Prostate gland (tissue), 2 donors: ENCODE results near the gene RHEB. TPM values are rescaled to one million over a fixed set of nuclear protein-coding genes. Genes with fewer than 3 reads are reported as not detected.

Experiments used
- DNase-seq: peaks from one replicate; pipeline ENCODE4 v3.0.0-alpha.2; 2019; ENCODE audit warnings: low spot score
- H3K27ac ChIP-seq, 2 donors: fragments of 200-600 bp; sonication (generic); 2 replicates each; pipeline ENCODE4 v1.5.1; 2017 to 2019
- H3K27me3 ChIP-seq: fragments of 200-600 bp; sonication (generic); replicated peaks from 2 replicates; pipeline ENCODE4 v1.5.1; 2019; ENCODE audit not compliant: insufficient read depth
- H3K36me3 ChIP-seq, 2 donors: fragments of 200-600 bp; sonication (generic); 1 replicate in 1 of 2; 2 replicates in 1 of 2; pipeline versions ENCODE4 v1.5.1 to v1.8.1; 2017 to 2019
- H3K4me1 ChIP-seq: fragments of 200-600 bp; sonication (generic); replicated peaks from 2 replicates; pipeline ENCODE4 v1.5.1; 2019
- H3K4me3 ChIP-seq, 2 donors: fragments of 200-600 bp; sonication (generic); 2 replicates each; pipeline ENCODE4 v1.5.1; 2017 to 2019
- H3K9me3 ChIP-seq: fragments of 200-600 bp; sonication (generic); 2 replicates; pipeline ENCODE4 v1.5.1; 2017
- POLR2A ChIP-seq: fragments of 450-650 bp; IDR thresholded peaks from one replicate; pipeline ENCODE4 v1.6.1; 2016; ENCODE audit warnings: antibody characterized with exemption, mild to moderate bottlenecking
- POLR2AphosphoS5 ChIP-seq: sonication (generic); formaldehyde crosslinking; IDR thresholded peaks from one replicate; pipeline ENCODE4 v1.6.1; 2017; ENCODE audit warnings: antibody characterized with exemption
- WGBS: methylation state at CpG from one replicate; pipeline ENCODE4 v1.1.5; 2018; 5-methylcytosine and 5-hydroxymethylcytosine counted together
- intact Hi-C: fragments of 100-400 bp; cut with DNase I; formaldehyde crosslinking; loops from one replicate; pipeline ENCODE4 v1.14.2; 2022
- total RNA-seq, 2 donors: library from RNA; depleted of rRNA; stranded (reverse); fragments of >200 nt; gene quantifications; one replicate each; pipeline ENCODE4 v1.1.0, GENCODE V29; 2016
- TF ChIP-seq, protein P1 (sequence below), 4 experiments: fragments of 200-600 bp in 2 of 4; fragments of 450-650 bp in 2 of 4; sonication (generic) in 2 of 4; IDR thresholded peaks; 1 replicate in 3 of 4; 2 replicates in 1 of 4; pipeline ENCODE4 v1.5.1; 2016 to 2019; ENCODE audit warnings: antibody characterized with exemption in 4 of 4, mild to moderate bottlenecking in 2 of 4, moderate library complexity in 2 of 4

The RHEB gene
- total RNA-seq, 2 donors from 2014 or later, result 59.3 to 63.1 TPM

DNA sequence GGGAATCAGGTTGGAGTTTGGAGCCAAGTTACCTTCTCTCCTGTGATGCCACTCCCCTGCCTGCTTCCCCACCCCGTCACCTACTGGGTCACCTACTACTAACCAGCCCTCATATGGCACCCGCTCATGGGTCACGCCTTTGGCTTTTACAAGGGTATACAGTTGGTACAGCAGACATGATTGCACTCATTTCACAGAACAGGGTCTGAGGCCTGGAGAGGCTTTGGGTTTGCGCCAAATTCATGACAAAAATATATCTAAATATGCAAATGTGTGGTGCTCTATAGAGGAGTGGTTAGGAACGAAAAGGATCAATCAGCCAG, 90.5 kb downstream of the RHEB start:
- no peaks in the 10 kb centered on the region for H3K27me3 ChIP-seq
- H3K27ac ChIP-seq, result peak overlapping the region; percentile 26 to 49
- H3K9me3 ChIP-seq, result no peaks in the 10 kb centered on the region
- no peak for TF ChIP-seq POLR2A
- no peak for TF ChIP-seq POLR2AphosphoS5
- TF ChIP-seq, protein P1, sequence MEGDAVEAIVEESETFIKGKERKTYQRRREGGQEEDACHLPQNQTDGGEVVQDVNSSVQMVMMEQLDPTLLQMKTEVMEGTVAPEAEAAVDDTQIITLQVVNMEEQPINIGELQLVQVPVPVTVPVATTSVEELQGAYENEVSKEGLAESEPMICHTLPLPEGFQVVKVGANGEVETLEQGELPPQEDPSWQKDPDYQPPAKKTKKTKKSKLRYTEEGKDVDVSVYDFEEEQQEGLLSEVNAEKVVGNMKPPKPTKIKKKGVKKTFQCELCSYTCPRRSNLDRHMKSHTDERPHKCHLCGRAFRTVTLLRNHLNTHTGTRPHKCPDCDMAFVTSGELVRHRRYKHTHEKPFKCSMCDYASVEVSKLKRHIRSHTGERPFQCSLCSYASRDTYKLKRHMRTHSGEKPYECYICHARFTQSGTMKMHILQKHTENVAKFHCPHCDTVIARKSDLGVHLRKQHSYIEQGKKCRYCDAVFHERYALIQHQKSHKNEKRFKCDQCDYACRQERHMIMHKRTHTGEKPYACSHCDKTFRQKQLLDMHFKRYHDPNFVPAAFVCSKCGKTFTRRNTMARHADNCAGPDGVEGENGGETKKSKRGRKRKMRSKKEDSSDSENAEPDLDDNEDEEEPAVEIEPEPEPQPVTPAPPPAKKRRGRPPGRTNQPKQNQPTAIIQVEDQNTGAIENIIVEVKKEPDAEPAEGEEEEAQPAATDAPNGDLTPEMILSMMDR (IDR thresholded peaks at IDR 0.05), result no peak
- no peak for DNase-seq
- WGBS, result 91% methylated on average over 5 of the region's 5 CpGs
- intact Hi-C loops, result no loop called here
- H3K36me3 ChIP-seq, result no peaks in the 10 kb centered on the region
- no peaks in the 10 kb centered on the region for H3K4me1 ChIP-seq
- H3K4me3 ChIP-seq, result no peak overlapping the region

DNA sequence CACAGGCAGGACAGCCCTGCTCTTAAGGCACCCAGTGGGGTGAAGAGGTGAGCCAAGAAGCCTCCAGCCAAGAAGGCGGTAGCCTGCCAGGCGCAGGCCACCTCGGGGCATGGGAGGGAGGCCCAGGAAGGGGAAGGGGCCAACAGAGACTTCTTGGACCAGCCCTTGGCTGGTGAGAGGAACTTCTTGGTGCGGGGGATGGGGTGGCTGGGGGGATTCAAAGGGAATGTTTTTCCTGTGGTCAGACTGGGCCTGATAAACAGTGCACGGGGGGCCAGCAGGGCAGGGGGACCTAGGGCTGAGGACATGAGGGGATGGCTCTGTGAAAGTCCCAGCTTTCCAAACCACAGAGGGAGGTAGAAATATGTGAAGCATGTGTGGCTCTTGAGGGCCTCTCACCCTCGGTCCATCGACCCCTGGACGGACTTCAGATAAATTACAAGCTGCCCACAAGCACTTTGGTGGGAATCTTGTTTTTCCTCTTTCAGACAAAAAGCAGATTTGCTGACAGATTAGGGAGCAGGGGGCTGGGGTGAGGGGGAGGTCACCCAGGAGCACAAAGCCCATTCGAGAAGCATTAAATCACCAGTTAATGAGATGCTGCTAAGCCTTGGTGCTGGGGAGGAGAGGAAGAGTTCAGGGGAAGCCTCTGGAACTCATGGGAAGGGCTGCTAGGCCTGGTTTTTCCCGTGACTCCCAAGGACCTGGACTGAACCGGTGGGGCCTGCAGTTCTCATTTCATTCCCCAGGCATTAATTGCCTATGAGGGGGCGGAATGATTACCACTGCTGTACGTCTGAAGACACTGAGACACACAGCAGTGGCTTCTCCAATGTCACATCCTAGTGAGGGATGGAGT, 91.1 kb downstream of the RHEB start:
- peak overlapping the region; percentile 46 to 49 for H3K27ac ChIP-seq
- no peak overlapping the region for H3K4me3 ChIP-seq
- no peak for TF ChIP-seq POLR2AphosphoS5
- TF ChIP-seq POLR2A, result no peak
- TF ChIP-seq, protein P1 (IDR thresholded peaks at IDR 0.05), result no peak
- WGBS, result 37% methylated on average over 13 of the region's 13 CpGs
- intact Hi-C loops, result no loop called here
- no peaks in the 10 kb centered on the region for H3K9me3 ChIP-seq
- no peaks in the 10 kb centered on the region for H3K4me1 ChIP-seq
- no peaks in the 10 kb centered on the region for H3K27me3 ChIP-seq
- no peaks in the 10 kb centered on the region for H3K36me3 ChIP-seq
- DNase-seq, result no peak

DNA sequence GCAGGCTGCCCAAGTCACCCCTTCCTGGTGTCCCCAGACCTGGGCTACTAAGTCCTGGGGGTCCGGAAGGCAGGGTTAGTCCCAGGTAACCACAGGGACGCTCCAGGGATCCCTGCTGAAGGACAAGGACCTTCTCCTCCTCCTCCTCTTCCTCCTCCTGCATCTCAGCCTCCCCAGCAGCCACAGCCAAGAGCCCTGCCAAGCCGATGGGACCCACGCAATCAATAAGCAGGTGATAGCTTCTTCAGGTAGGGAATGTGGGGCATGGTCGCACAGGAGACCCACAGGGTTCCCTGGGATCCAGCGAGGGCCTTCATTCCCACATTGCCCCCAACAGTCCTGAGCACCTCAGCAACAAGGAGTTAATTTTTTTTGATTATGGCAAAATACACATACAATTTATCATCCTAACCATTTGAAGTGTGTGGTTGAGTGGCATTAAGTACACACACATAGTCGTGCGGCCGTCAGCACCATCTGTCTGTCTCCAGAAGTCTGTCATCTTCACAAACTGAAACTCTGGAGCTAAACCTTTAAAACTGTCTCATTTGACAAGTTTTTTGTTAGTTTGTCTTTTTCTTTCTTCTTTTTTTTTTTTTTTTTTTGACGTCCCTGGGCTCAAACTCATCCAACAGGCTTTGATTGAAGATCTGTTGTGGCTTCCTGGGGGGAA, 91.9 kb downstream of the RHEB start:
- H3K27me3 ChIP-seq, result no peaks in the 10 kb centered on the region
- 53% methylated on average over 10 of the region's 10 CpGs for WGBS
- no peak for DNase-seq
- H3K4me3 ChIP-seq, result no peak overlapping the region
- H3K4me1 ChIP-seq, result no peaks in the 10 kb centered on the region
- H3K36me3 ChIP-seq, result no peaks in the 10 kb centered on the region
- TF ChIP-seq POLR2A, result no peak
- TF ChIP-seq, protein P1 (IDR thresholded peaks at IDR 0.05), result no peak
- no peak for TF ChIP-seq POLR2AphosphoS5
- H3K27ac ChIP-seq, result peak overlapping the region; percentile 46 to 49
- H3K9me3 ChIP-seq, result no peaks in the 10 kb centered on the region
- intact Hi-C loops, result no loop called here

DNA sequence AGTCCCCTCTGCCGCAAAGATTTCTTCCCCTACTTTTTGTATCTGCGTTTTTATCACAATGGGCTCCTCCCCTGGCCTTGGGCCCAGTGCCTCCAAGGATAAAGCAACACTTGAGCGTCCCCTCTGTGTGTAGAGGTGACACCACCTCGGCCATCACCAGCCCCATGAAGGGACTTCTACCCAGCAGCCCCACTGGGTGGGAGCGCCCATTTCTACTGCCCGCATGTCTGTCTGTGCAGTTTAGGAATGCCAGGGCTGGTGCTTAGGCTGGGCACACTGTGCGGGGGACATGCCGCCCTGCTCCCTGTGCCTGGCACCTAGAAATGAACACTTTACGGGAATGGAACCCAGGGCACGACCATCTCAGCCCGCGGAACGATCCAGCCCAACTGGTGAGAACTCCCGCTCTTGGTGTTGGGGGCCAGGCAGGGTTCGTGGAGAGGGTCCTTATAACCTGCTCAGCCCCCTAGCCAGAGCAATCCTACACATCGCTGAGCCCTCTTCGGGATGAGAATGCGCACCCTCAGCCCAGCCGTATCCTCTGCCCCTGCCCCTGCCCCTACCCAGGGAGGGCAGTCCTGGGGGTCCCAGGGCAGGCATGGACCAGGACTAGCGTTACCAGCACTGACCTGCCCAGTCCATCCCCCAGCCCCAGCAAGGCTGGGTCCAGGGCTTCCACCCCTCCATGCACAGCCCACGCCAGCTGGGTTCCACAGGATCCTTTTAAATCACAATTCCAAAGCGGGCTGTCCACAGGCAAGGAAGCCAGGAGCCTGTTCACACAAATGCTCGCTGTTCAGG, 92.6 kb downstream of the RHEB start:
- Histone ChIP-seq H3K9me3 (no peaks in the 10 kb centered on the region), H3K4me3 (no peak overlapping the region), H3K4me1 (no peaks in the 10 kb centered on the region), H3K27me3 (no peaks in the 10 kb centered on the region), H3K36me3 (no peaks in the 10 kb centered on the region), H3K27ac (peak overlapping the region in 1 of 2 donors; percentile 3)
- TF ChIP-seq POLR2AphosphoS5 (no peak), POLR2A (no peak)
- TF ChIP-seq, protein P1 (IDR thresholded peaks at IDR 0.05), result no peak
- intact Hi-C loops, result no loop called here
- no peak for DNase-seq
- 80% methylated on average over 20 of the region's 23 CpGs for WGBS
